Superior temporal gyrus (tissue), 1 donor: Measurements from ENCODE around the gene ADAMTS18.
"Not testable (repeated sequence)": the region's sequence is repeated elsewhere in the genome, so short reads cannot be mapped to it uniquely, and the experiment has no call there.

Experiments
- DNase-seq: peaks from one replicate; pipeline ENCODE4 v3.0.0-alpha.2; 2016; ENCODE audit errors: extremely low spot score

The ADAMTS18 gene

GRCh38 chr16:77288222-77288621, 146.6 kb downstream of the ADAMTS18 start:
- DNase-seq = no peak

GRCh38 chr16:77285676-77286075, 149.2 kb downstream of the ADAMTS18 start:
- no peak for DNase-seq

- no peak for DNase-seq
These were observed 152.5 kb downstream of the ADAMTS18 start for GRCh38 chr16:77282345-77282744.

GRCh38 chr16:77279316-77279715, 155.5 kb downstream of the ADAMTS18 start:
- not testable (repeated sequence) for DNase-seq

- DNase-seq = no peak
These were observed 157.3 kb downstream of the ADAMTS18 start for GRCh38 chr16:77277571-77277970.

GRCh38 chr16:77277141-77277540, 157.7 kb downstream of the ADAMTS18 start:
- DNase-seq = no peak

GRCh38 chr16:77276661-77277060, 158.2 kb downstream of the ADAMTS18 start:
- no peak for DNase-seq

GRCh38 chr16:77275303-77275702, 159.5 kb downstream of the ADAMTS18 start:
- not testable (repeated sequence) for DNase-seq

- no peak for DNase-seq
These were observed 161.0 kb downstream of the ADAMTS18 start for GRCh38 chr16:77273815-77274214.

GRCh38 chr16:77271532-77272426, 163.1 kb downstream of the ADAMTS18 start:
- no peak for DNase-seq

GRCh38 chr16:77266185-77266584, 168.6 kb downstream of the ADAMTS18 start:
- DNase-seq = not testable (repeated sequence)

GRCh38 chr16:77262971-77263370, 171.9 kb downstream of the ADAMTS18 start:
- DNase-seq = no peak

- DNase-seq = no peak
These were observed 184.4 kb downstream of the ADAMTS18 start for GRCh38 chr16:77250400-77250799.

GRCh38 chr16:77246150-77246549, 188.7 kb downstream of the ADAMTS18 start:
- DNase-seq = no peak

- not testable (repeated sequence) for DNase-seq
These were observed 192.4 kb downstream of the ADAMTS18 start for GRCh38 chr16:77242471-77242870.

GRCh38 chr16:77238593-77238992, 196.2 kb downstream of the ADAMTS18 start:
- no peak for DNase-seq

- peak; percentile 97 for DNase-seq
These were observed 198.7 kb downstream of the ADAMTS18 start for GRCh38 chr16:77236063-77236511.

GRCh38 chr16:77234611-77235010, 200.2 kb downstream of the ADAMTS18 start:
- DNase-seq = no peak

GRCh38 chr16:77233799-77234519, 200.9 kb downstream of the ADAMTS18 start:
- no peak for DNase-seq
